Astrocyte of the cerebellum (primary cell): ENCODE results near the gene TCERG1L.

Experiments used
- DNase-seq: peaks from one replicate; pipeline ENCODE4 v3.0.0-alpha.2; 2011; ENCODE audit warnings: low read depth
- H3K4me3 ChIP-seq: 2 replicates; pipeline ENCODE4 v1.5.1; 2011; ENCODE audit warnings: mild to moderate bottlenecking, low read depth, low read length, moderate library complexity
- in situ Hi-C: cut with HindIII; loops from 2 replicates; pipeline ENCODE4 v1.10.0; 2017; ENCODE audit warnings: low sequenced_read_pairs
- TF ChIP-seq, protein P1 (sequence below): IDR thresholded peaks from 2 replicates; pipeline ENCODE4 v1.5.1; 2012; ENCODE audit warnings: low read length, low read depth, moderate library complexity, mild to moderate bottlenecking; ENCODE audit errors: missing control alignments

TCERG1L gene

GRCh38 chr10:131188494-131188893 is 123.0 kb downstream of the TCERG1L start:
- in situ Hi-C loops = no loop called here
- DNase-seq = no peak
- TF ChIP-seq, protein P1, sequence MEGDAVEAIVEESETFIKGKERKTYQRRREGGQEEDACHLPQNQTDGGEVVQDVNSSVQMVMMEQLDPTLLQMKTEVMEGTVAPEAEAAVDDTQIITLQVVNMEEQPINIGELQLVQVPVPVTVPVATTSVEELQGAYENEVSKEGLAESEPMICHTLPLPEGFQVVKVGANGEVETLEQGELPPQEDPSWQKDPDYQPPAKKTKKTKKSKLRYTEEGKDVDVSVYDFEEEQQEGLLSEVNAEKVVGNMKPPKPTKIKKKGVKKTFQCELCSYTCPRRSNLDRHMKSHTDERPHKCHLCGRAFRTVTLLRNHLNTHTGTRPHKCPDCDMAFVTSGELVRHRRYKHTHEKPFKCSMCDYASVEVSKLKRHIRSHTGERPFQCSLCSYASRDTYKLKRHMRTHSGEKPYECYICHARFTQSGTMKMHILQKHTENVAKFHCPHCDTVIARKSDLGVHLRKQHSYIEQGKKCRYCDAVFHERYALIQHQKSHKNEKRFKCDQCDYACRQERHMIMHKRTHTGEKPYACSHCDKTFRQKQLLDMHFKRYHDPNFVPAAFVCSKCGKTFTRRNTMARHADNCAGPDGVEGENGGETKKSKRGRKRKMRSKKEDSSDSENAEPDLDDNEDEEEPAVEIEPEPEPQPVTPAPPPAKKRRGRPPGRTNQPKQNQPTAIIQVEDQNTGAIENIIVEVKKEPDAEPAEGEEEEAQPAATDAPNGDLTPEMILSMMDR = no peak
- no peak overlapping the region for H3K4me3 ChIP-seq

- TF ChIP-seq, protein P1 = no peak
- in situ Hi-C loops = no loop called here
- no peak for DNase-seq
- H3K4me3 ChIP-seq = no peak overlapping the region
These were observed 123.6 kb downstream of the TCERG1L start for GRCh38 chr10:131187926-131188325.

GRCh38 chr10:131187274-131187673 is 124.2 kb downstream of the TCERG1L start:
- H3K4me3 ChIP-seq = no peak overlapping the region
- in situ Hi-C loops = no loop called here
- TF ChIP-seq, protein P1 = no peak
- DNase-seq = no peak

DNA sequence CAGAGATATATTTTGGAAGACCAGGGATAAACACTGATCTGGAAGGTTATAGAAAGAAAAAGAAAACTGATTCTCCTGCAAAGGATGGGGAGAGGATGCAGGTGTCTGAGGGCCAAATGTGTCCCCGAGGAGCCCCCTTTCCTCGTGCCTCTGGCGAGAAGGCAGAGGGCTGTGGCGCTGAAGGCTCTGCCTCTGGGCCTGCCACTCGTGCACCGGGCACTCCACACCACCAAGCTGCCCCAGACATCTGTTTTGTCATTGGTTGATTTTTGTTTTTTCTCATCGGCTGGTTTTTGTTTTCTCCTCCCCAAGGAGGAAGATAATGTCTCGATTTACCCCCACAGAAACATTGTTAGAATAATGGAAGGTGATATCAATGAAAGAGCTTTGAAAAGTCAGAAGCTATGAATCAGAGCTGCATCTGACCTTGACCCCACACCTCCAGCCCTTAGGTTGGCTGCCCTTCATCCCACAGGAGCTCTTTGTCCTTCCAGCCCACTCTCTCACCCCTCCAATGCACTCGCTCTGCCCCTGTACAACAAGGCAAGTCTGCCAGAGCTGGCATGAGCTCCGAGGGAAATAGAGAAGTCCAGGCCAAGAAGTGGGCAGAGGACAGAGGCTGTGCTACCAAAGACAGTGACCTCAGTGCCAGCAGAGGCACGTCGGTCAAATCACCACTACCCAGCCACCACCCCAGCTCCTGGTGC is 124.8 kb downstream of the TCERG1L start:
- no peak for DNase-seq
- no peak overlapping the region for H3K4me3 ChIP-seq
- TF ChIP-seq, protein P1 = no peak
- in situ Hi-C loops = no loop called here

- no peak for DNase-seq
- TF ChIP-seq, protein P1 = no peak
- in situ Hi-C loops = no loop called here
- no peak overlapping the region for H3K4me3 ChIP-seq
These were observed 127.0 kb downstream of the TCERG1L start for GRCh38 chr10:131184503-131184902.

DNA sequence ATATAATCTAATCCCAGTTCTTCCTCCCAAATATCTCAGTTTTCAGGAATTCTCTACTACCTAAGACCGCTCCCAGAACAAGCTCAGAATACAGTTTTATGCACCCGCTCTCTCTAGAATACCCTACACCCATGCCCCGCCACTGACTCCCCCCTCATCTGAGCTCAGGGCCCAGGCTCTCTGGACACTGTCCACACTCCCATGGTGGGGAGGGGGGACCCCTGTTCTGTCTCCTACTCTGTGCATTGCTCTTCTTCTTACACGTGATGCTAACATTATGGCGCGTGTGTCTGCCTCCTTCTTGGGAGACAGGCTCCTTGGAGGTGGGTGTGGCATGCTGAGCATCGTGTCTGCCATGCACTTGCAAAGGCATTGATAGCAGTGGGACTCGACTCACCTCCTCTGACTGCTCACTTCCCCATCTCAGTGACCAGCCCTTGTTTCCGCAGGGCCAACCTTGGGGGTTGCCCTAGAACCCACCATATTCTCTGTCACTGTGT is 127.9 kb downstream of the TCERG1L start:
- TF ChIP-seq, protein P1 = no peak
- in situ Hi-C loops = no loop called here
- no peak for DNase-seq
- H3K4me3 ChIP-seq = no peak overlapping the region
